ENCODE measurements around the gene ABCD2. TPM values are rescaled to one million over a fixed set of nuclear protein-coding genes. Genes with fewer than 3 reads are reported as not detected.

ABCD2 gene
- total RNA-seq, 1 experiment from 2014 or later = not detected

DNA sequence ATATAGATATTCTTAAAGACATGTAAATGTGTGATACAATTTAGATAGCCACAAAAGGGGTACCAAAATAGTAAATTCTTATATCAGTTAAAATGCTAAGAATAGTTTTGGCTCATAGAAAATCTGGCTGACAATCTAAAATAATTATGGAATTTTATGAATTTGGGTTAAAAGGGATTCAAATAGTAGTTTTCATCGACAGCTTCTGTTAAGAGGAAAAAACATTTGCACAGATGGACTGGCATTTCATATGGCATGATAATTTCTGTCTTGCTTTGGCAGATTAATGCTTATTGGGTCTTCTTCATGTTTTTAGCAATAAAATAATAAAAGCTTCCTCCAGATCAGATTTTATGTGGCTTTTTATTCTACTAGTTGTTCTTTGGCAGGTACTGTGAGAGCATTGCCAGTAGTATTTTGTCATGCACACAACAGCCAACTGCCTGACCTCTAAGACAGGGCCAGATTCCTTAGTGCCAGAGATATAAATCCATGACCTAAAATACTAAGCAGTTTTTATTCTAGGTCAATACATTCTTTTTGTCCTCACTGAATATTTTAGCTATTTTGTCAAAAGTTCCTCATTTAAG, 9.1 kb downstream of the ABCD2 start:
- no peak overlapping the region for H2BK5ac ChIP-seq (ENCODE audit: insufficient read length, low read length)
- 100% methylated on average over 1 of the region's 1 CpG for WGBS (ENCODE audit: extremely low coverage, insufficient read length, low lambda C conversion rate)
- Mint-ChIP-seq H3K9me3 (no peaks in the 10 kb centered on the region), H3K36me3 (ENCODE audit: insufficient read depth in 1 of 3, low read depth in 3 of 3) (no peaks in the 10 kb centered on the region), H3K4me3 (no peak overlapping the region), H3K4me1 (peaks cover 4% of the 10 kb centered on the region in 2 experiments; a peak in 3 of 4 replicates), H3K27ac (no peak overlapping the region), H3K27me3 (ENCODE audit: low read depth) (no peaks in the 10 kb centered on the region; the same call in 1 of the 2 replicates)
- H2AFZ ChIP-seq (ENCODE audit: low read length) = no peak overlapping the region
- H3T11ph ChIP-seq (ENCODE audit: low read length) = no peak overlapping the region
- no peaks in the 10 kb centered on the region for H3K27me3 ChIP-seq (ENCODE audit: insufficient read depth, low read length)
- no peak overlapping the region for H2BK20ac ChIP-seq (ENCODE audit: low read depth, low read length, poor library complexity, severe bottlenecking)
- no peak overlapping the region for H3K4me2 ChIP-seq (ENCODE audit: insufficient read depth, insufficient read length, low read length)
- no peak overlapping the region for H3K18ac ChIP-seq (ENCODE audit: insufficient read length, low read depth, low read length)
- H3K9ac ChIP-seq (ENCODE audit: extremely low read depth, insufficient read length, low read length) = no peak overlapping the region
- TF ChIP-seq, protein P1, sequence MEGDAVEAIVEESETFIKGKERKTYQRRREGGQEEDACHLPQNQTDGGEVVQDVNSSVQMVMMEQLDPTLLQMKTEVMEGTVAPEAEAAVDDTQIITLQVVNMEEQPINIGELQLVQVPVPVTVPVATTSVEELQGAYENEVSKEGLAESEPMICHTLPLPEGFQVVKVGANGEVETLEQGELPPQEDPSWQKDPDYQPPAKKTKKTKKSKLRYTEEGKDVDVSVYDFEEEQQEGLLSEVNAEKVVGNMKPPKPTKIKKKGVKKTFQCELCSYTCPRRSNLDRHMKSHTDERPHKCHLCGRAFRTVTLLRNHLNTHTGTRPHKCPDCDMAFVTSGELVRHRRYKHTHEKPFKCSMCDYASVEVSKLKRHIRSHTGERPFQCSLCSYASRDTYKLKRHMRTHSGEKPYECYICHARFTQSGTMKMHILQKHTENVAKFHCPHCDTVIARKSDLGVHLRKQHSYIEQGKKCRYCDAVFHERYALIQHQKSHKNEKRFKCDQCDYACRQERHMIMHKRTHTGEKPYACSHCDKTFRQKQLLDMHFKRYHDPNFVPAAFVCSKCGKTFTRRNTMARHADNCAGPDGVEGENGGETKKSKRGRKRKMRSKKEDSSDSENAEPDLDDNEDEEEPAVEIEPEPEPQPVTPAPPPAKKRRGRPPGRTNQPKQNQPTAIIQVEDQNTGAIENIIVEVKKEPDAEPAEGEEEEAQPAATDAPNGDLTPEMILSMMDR (conservative IDR thresholded peaks at IDR 0.05) = no peak
- no peaks in the 10 kb centered on the region for H3K9me3 ChIP-seq (ENCODE audit: control insufficient read depth, low read depth, low read length)
- H3K27ac ChIP-seq (ENCODE audit: insufficient read length, low read depth, low read length) = no peak overlapping the region
- no peak overlapping the region for H3K56ac ChIP-seq (ENCODE audit: insufficient read length, low read depth, low read length)
- H3K79me1 ChIP-seq (ENCODE audit: insufficient read depth, low read depth, low read length, poor library complexity, severe bottlenecking) = no peaks in the 10 kb centered on the region
- no peak for DNase-seq
- H4K5ac ChIP-seq (ENCODE audit: insufficient read length, low read depth, low read length) = no peak overlapping the region
- H3K23ac ChIP-seq (ENCODE audit: insufficient read length, low read depth, low read length) = no peak overlapping the region
- no peak overlapping the region for H4K8ac ChIP-seq (replicated peaks; ENCODE audit: insufficient read length, low read depth, low read length)
- no peaks in the 10 kb centered on the region for H3K23me2 ChIP-seq (ENCODE audit: insufficient read length, low read depth, low read length, poor library complexity, severe bottlenecking)
- no peak overlapping the region for H2BK120ac ChIP-seq (ENCODE audit: low read depth, low read length, poor library complexity, severe bottlenecking)
- no peak overlapping the region for H4K91ac ChIP-seq (ENCODE audit: insufficient read length, low read depth, low read length)
- no peak overlapping the region for H2BK15ac ChIP-seq (ENCODE audit: low read depth, low read length)
- H3K4ac ChIP-seq (ENCODE audit: low read depth, low read length) = no peak overlapping the region
- no peak overlapping the region for H3K14ac ChIP-seq (ENCODE audit: insufficient read depth, low read length)
- H4K20me1 ChIP-seq (ENCODE audit: control insufficient read depth, insufficient read depth, insufficient read length) = no peaks in the 10 kb centered on the region
- H3K79me2 ChIP-seq (ENCODE audit: insufficient read depth, low read length) = no peaks in the 10 kb centered on the region
- no peak overlapping the region for H2AK5ac ChIP-seq (ENCODE audit: insufficient read length, low read length)
- H3K4me1 ChIP-seq (ENCODE audit: insufficient read depth, low read length) = no peaks in the 10 kb centered on the region
- no peak overlapping the region for H2BK12ac ChIP-seq (ENCODE audit: insufficient read length, low read depth, low read length)

Data from H9 (cell line).